ENCODE data around the gene ZNF579. TPM values are rescaled to one million over a fixed set of nuclear protein-coding genes. Genes with fewer than 3 reads are reported as not detected.

Gene ZNF579
- total and polyA plus RNA-seq, 2 of the 13 experiments (the other 11 are each of a cell fraction or from before 2014, with no cell fraction given), result 2.1 to 2.9 TPM

GRCh38 chr19:55546011-55546410 lies 34.6 kb downstream of the ZNF579 start:
- FAIRE-seq (no peak), ATAC-seq (peak; percentile 34), DNase-seq (ENCODE audit: low spot score) (peak; percentile 28)
- H3K79me2 ChIP-seq (ENCODE audit: insufficient read depth, low read length), result no peaks in the 10 kb centered on the region
- in situ Hi-C loops (cut with HindIII; ENCODE audit: extremely low pct_ligation_motif_present, low pct_unique_long_range_greater_than_20kb), result no loop called here
- intact Hi-C loops (cut with micrococcal nuclease; ENCODE audit: unreplicated experiment), result no loop called here
- H3K27me3 ChIP-seq (ENCODE audit: control insufficient read depth in 1 of 2, insufficient read depth in 2 of 2, low read length in 2 of 2), result no peaks in the 10 kb centered on the region; a peak in 1 of 5 replicates
- WGBS (ENCODE audit: low lambda C conversion rate), result 6% methylated on average over 11 of the region's 11 CpGs
- H3K9ac ChIP-seq (ENCODE audit: insufficient read depth, low read depth, low read length), result peak overlapping the region; percentile 47; the same call in 1 of the 2 replicates
- no peaks in the 10 kb centered on the region for H3K9me3 ChIP-seq (ENCODE audit: low read length)
- H3K4me3 ChIP-seq (replicated peaks in 1 of 3; ENCODE audit: insufficient read depth in 1 of 3, low read depth in 2 of 3, low read length in 3 of 3), result peak overlapping the region in 2 of 3 experiments; percentile 35 to 69; a peak in 4 of 6 replicates
- CTCF ChIA-PET (ENCODE audit: low intra/inter-chr PET ratio, low total read pairs), result no interaction called here
- no peaks in the 10 kb centered on the region for H4K20me1 ChIP-seq (ENCODE audit: insufficient read depth, low read length)
- POLR2A ChIA-PET, result interaction anchor here (0.6 to 2.4 kb wide), 7 partner anchors 9 to 84 kb away, joined by 3 to 11 read pairs (median 4); partner anchors contain the start of genes FIZ1, ISOC2 and ZNF524
- H3K4me1 ChIP-seq (ENCODE audit: insufficient read depth, low read length), result peaks cover 56% of the 10 kb centered on the region
- H3K4me2 ChIP-seq (ENCODE audit: low read depth, low read length), result peak overlapping the region; percentile 77
- no TSS peak for BruUV-seq (replicated peaks)
- no peak overlapping the region for H2AFZ ChIP-seq (ENCODE audit: low read length)
- no peaks in the 10 kb centered on the region for H3K36me3 ChIP-seq (replicated peaks in 1 of 2; ENCODE audit: control insufficient read depth in 1 of 2, insufficient read depth in 2 of 2, low read length in 2 of 2)
- no peak overlapping the region for H3K27ac ChIP-seq (ENCODE audit: extremely low read length, insufficient read depth, low read length)
- TF ChIP-seq KLF13 (CRISPR knock-in tag; IDR thresholded peaks at IDR 0.05) (no peak), SIN3A (IDR thresholded peaks at IDR 0.05; ENCODE audit: borderline replicate concordance, low read depth, low read length) (no peak), ZNF138 (CRISPR knock-in tag; IDR thresholded peaks at IDR 0.05; ENCODE audit: low read depth) (no peak), SPEN (CRISPR knock-in tag; IDR thresholded peaks at IDR 0.05; ENCODE audit: low read depth) (no peak), ZFP82 (CRISPR knock-in tag; IDR thresholded peaks at IDR 0.05; ENCODE audit: borderline replicate concordance) (no peak), ZSCAN21 (CRISPR knock-in tag; IDR thresholded peaks at IDR 0.05; ENCODE audit: borderline replicate concordance) (no peak), ZNF225 (CRISPR knock-in tag; IDR thresholded peaks at IDR 0.05) (no peak), GATAD2A (CRISPR knock-in tag; IDR thresholded peaks at IDR 0.05) (0 out of 2 replicates have a peak, but pooled peaks have one; percentile 15), ZNF720 (CRISPR knock-in tag; IDR thresholded peaks at IDR 0.05) (no peak), SOX13 (IDR thresholded peaks at IDR 0.05) (no peak), SOX13 (CRISPR knock-in tag; conservative IDR thresholded peaks at IDR 0.05 in 1 of 2, IDR thresholded peaks at IDR 0.05 in 1 of 2) (0 out of 4 replicates have a peak, but pooled peaks of 1 of the 2 experiments have one; percentile 26), MLXIP (CRISPR knock-in tag; IDR thresholded peaks at IDR 0.05; ENCODE audit: borderline replicate concordance) (no peak), PREB (CRISPR knock-in tag; IDR thresholded peaks at IDR 0.05) (no peak), SAP130 (CRISPR knock-in tag; IDR thresholded peaks at IDR 0.05; ENCODE audit: low read depth) (peak; percentile 47; the same call in 1 of the 2 replicates), SIX1 (CRISPR knock-in tag; IDR thresholded peaks at IDR 0.05; ENCODE audit: borderline replicate concordance) (no peak), ZNF224 (CRISPR knock-in tag; IDR thresholded peaks at IDR 0.05) (no peak), NCOA5 (CRISPR knock-in tag; IDR thresholded peaks at IDR 0.05) (no peak), ARID2 (CRISPR knock-in tag; IDR thresholded peaks at IDR 0.05; ENCODE audit: borderline replicate concordance) (no peak), ZNF264 (CRISPR knock-in tag; IDR thresholded peaks at IDR 0.05) (no peak), DRAP1 (CRISPR knock-in tag; IDR thresholded peaks at IDR 0.05) (no peak), FOXA1 (IDR thresholded peaks at IDR 0.05) (no peak), FOXA1 (CRISPR knock-in tag; IDR thresholded peaks at IDR 0.05) (no peak), TBX3 (IDR thresholded peaks at IDR 0.05; ENCODE audit: borderline replicate concordance) (no peak), FOSL2 (CRISPR knock-in tag; IDR thresholded peaks at IDR 0.05) (0 out of 2 replicates have a peak, but pooled peaks have one; percentile 17)
